ENCODE measurements around the gene SORL1.

Gene SORL1

GRCh38 chr11:121661880-121662486 is 209.9 kb downstream of the SORL1 start:
- no peak overlapping the region for H3K4me3 ChIP-seq (ENCODE audit: low read length)
- DNase-seq (ENCODE audit: low read depth, low spot score): no peak

- no peak for DNase-seq (ENCODE audit: low read depth, low spot score)
- H3K4me3 ChIP-seq (ENCODE audit: low read length): no peak overlapping the region
Measured at GRCh38 chr11:121664144-121664543, 212.0 kb downstream of the SORL1 start.

GRCh38 chr11:121665206-121665838 is 213.2 kb downstream of the SORL1 start:
- DNase-seq (ENCODE audit: low read depth, low spot score): no peak
- no peak overlapping the region for H3K4me3 ChIP-seq (ENCODE audit: low read length)

- DNase-seq (ENCODE audit: low read depth, low spot score): no peak
- no peak overlapping the region for H3K4me3 ChIP-seq (ENCODE audit: low read length)
Measured at GRCh38 chr11:121667836-121668235, 215.7 kb downstream of the SORL1 start.

GRCh38 chr11:121669422-121669821 is 217.3 kb downstream of the SORL1 start:
- no peak for DNase-seq (ENCODE audit: low read depth, low spot score)
- no peak overlapping the region for H3K4me3 ChIP-seq (ENCODE audit: low read length)

- DNase-seq (ENCODE audit: low read depth, low spot score): no peak
- H3K4me3 ChIP-seq (ENCODE audit: low read length): no peak overlapping the region
Measured at GRCh38 chr11:121670266-121670665, 218.2 kb downstream of the SORL1 start.

- no peak overlapping the region for H3K4me3 ChIP-seq (ENCODE audit: low read length)
- no peak for DNase-seq (ENCODE audit: low read depth, low spot score)
Measured at GRCh38 chr11:121670805-121671282, 218.7 kb downstream of the SORL1 start.

- no peak overlapping the region for H3K4me3 ChIP-seq (ENCODE audit: low read length)
- DNase-seq (ENCODE audit: low read depth, low spot score): no peak
Measured at GRCh38 chr11:121671283-121672168, 219.4 kb downstream of the SORL1 start.

GRCh38 chr11:121672630-121673487 is 220.7 kb downstream of the SORL1 start:
- no peak overlapping the region for H3K4me3 ChIP-seq (ENCODE audit: low read length)
- DNase-seq (ENCODE audit: low read depth, low spot score): no peak

- no peak for DNase-seq (ENCODE audit: low read depth, low spot score)
- H3K4me3 ChIP-seq (ENCODE audit: low read length): no peak overlapping the region
Measured at GRCh38 chr11:121681550-121682268, 229.6 kb downstream of the SORL1 start.
